Body of pancreas (tissue), 4 donors: Measurements from ENCODE around the gene AKAP13. TPM values are rescaled to one million over a fixed set of nuclear protein-coding genes. Genes with fewer than 3 reads are reported as not detected.
"Not testable (repeated sequence)": the region's sequence is repeated elsewhere in the genome, so short reads cannot be mapped to it uniquely, and the experiment has no call there.

Experiments
- ATAC-seq: fragments of 150-250 bp; one replicate; pipeline ENCODE4 v1.9.1; 2016
- DNase-seq, 4 donors: peaks; one replicate each; pipeline ENCODE4 v3.0.0-alpha.2; 2019
- H3K27ac ChIP-seq, 4 donors: fragments of 200-600 bp; sonication (generic); 1 replicate in 3 of 4; 2 replicates in 1 of 4; pipeline versions ENCODE4 v1.5.1 to v1.6.1; 2016 to 2019; ENCODE audit warnings: mild to moderate bottlenecking in 1 of 4, mixed read lengths in 1 of 4, moderate library complexity in 1 of 4
- H3K27me3 ChIP-seq, 2 donors: fragments of 200-600 bp; sonication (generic); one replicate each; pipeline ENCODE4 v1.6.0; 2016; ENCODE audit warnings: mild to moderate bottlenecking in 1 of 2
- H3K36me3 ChIP-seq, 2 donors: fragments of 200-600 bp; sonication (generic); replicated peaks in 1 of 2; 2 replicates each; pipeline ENCODE4 v1.5.1; 2016; ENCODE audit warnings: low read depth in 2 of 2; ENCODE audit not compliant: insufficient read depth in 1 of 2
- H3K4me1 ChIP-seq: fragments of 200-600 bp; sonication (generic); one replicate; pipeline ENCODE4 v1.6.0; 2016
- H3K4me3 ChIP-seq, 2 donors: fragments of 200-600 bp; sonication (generic); 1 replicate in 1 of 2; 2 replicates in 1 of 2; pipeline ENCODE4 v1.5.1; 2016 to 2019
- H3K9me3 ChIP-seq, 3 donors: fragments of 200-600 bp; sonication (generic); 1 replicate in 2 of 3; 2 replicates in 1 of 3; pipeline ENCODE4 v1.5.1; 2016
- CTCF ChIP-seq, 7 experiments: fragments of 450-650 bp in 4 of 7; fragments of 200-600 bp in 3 of 7; sonication (generic) in 3 of 7; IDR thresholded peaks; one replicate each; pipeline ENCODE4 v1.5.1; 2016 to 2019; ENCODE audit warnings: antibody characterized with exemption in 7 of 7
- POLR2A ChIP-seq, 3 donors: fragments of 450-650 bp; IDR thresholded peaks; one replicate each; pipeline ENCODE4 v1.6.1; 2016; ENCODE audit warnings: antibody characterized with exemption in 3 of 3, mild to moderate bottlenecking in 2 of 3
- WGBS, 2 donors: methylation state at CpG; one replicate each; pipeline ENCODE4 v1.1.5; 2017; 5-methylcytosine and 5-hydroxymethylcytosine counted together
- intact Hi-C: fragments of 100-400 bp; cut with DNase I; formaldehyde crosslinking; loops from one replicate; pipeline ENCODE4 v1.15.1; 2023
- total RNA-seq, 2 donors: library from RNA; depleted of rRNA; stranded (reverse); fragments of >200 nt; gene quantifications; one replicate each; pipeline ENCODE4 v1.1.0, GENCODE V29; 2016

Gene AKAP13
- total RNA-seq, 2 donors from 2014 or later = 102 to 160 TPM

DNA sequence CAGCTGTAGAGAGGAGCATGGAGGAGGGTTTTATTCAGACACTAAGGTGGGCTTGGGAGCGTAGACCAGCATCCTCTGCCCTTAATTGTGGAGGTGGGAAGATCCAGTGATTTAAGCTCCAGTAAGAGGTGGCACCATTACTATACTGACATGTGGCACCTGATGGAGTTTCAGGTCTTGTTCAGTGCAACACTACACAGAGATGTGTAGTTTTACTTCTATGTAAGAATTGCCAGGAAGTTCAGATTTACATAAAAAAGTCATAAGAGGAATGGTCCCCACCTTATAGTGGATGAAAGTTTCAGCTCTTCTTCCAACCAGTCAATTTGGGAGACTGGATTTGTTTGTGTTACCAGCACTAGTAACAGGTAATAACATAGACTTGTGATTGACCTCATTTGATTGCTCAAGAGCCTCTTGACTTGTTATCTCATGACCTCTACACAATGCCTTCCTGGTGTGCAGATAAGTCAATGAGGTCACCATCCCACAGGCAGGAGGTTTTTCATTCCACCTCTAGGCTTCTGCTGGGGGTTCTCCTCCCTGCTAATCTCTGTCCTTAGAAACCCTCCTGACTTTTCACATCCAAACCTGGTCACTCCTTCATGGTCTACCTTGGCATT is 33.8 kb upstream of the AKAP13 start:
- Histone ChIP-seq H3K27ac (peak overlapping the region in 2 of 4 donors; percentile 23 to 53), H3K4me1 (peaks cover 17% of the 10 kb centered on the region)
- DNase-seq (peak; percentile 18 to 55 (median 34)), ATAC-seq (peak; percentile 85)
- H3K36me3 ChIP-seq, intact Hi-C loops, H3K9me3 ChIP-seq, H3K4me3 ChIP-seq, H3K27me3 ChIP-seq: not testable (repeated sequence)
- 94 to 100% methylated on average over 1 of the region's 1 CpG for WGBS, 2 donors
- TF ChIP-seq CTCF (IDR thresholded peaks at IDR 0.05) = peak in 1 of 7 experiments; percentile 24

DNA sequence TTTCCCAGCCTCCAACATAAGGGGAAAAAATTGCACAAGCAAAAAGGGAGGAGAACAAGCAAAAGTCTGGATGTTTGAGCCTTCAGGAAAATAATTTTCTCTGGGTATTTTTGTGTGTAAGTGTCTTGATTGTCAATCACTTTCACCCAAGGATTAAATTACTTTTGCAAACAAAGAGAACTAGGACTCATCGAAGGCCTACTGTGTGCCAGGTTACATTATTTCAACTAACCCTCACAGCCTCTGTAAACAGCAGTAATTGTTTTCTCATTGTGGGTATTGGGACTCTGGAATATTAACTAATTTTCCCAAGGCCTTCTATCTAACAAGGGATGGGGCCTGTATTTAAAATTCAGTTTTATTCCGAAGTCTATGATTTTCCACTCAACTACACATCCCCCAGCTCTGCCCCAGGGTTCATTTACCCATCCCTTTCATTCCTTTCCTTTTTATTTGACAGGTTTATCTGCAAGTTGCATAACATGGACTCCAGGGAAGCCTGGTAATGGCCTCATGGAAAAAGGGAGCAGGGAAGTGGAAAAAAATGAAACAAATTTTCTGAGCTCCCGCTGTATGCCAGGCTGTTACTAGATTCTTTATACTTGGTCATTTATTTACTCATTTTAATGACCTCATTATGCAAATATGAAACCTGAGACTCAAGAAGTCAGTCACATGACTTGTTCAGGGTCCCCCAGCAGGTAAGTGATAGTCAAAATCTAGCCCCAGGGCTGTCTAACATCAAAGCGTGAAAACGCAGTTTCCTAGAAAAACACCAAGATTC is 32.9 kb upstream of the AKAP13 start:
- H3K36me3 ChIP-seq, intact Hi-C loops, DNase-seq, H3K27me3 ChIP-seq, H3K4me3 ChIP-seq, H3K9me3 ChIP-seq: not testable (repeated sequence)
- Histone ChIP-seq H3K27ac (peak overlapping the region in 2 of 4 donors; percentile 23 to 53), H3K4me1 (peaks cover 17% of the 10 kb centered on the region)
- WGBS, 2 donors = 79 to 85% methylated on average over 5 of the region's 5 CpGs
- peak; percentile 26 for ATAC-seq

DNA sequence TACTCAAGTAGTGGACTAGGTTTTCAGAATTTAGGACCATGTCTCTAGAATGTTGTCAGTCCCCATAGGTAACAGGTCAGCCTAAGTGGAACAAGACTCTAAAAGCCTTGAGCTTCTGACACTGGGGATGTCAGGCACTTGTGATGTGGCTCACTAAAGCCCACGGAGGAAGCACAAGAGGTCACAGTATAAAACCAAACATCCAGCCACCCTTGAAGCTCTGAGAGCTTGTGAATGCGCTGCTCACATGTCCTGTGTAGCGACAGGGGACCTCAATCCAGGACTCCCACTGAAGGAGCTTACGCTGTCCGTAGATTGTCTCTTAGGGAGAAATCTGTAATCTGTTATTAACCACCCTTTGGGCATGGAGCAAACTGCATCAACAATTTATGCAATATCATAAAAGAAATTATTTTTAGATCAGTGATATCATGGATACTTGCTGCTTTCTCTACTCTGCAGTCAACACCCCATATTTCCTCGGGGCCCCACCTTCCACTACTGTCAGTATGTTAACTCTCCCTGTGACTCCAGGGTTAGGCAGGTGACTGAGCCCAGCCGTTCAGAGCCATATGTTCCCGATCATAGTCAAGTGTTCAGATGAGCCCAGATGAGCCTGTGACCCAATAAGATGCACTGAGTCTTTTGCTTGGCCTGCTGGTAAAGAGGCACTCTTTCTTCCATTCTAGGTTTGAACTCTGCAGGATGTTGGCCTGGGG is 32.2 kb upstream of the AKAP13 start:
- ATAC-seq, H3K27me3 ChIP-seq, H3K9me3 ChIP-seq, H3K36me3 ChIP-seq, H3K4me3 ChIP-seq, DNase-seq, intact Hi-C loops: not testable (repeated sequence)
- H3K27ac ChIP-seq = peak overlapping the region in 2 of 4 donors; percentile 23 to 53
- peaks cover 17% of the 10 kb centered on the region for H3K4me1 ChIP-seq
- 94% methylated on average over 8 of the region's 8 CpGs for WGBS, 2 donors

DNA sequence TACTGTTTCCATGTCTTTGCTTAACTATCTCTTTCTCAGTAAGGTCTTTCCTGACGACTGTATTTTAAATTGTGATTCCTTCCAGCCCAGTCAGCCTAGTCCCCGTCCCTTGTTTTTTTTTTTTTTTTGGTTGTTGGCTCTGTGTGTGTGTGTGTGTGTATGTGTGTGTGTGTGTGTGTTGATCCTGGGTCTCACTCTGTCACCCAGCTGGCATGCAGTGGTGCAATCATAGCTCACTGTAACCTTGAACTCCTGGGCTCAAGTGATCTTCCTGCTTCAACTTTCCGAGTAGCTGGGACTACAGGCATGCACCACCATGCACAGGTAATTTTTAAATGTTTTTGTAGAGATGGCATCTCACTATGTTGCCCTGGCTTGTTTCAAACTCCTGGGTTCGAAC is 31.3 kb upstream of the AKAP13 start:
- H3K4me3 ChIP-seq, H3K36me3 ChIP-seq, intact Hi-C loops, H3K9me3 ChIP-seq, H3K27me3 ChIP-seq, H3K4me1 ChIP-seq: not testable (repeated sequence)
- 52 to 53% methylated on average over 4 of the region's 4 CpGs for WGBS, 2 donors
- ATAC-seq = peak; percentile 20
- peak overlapping the region in 1 of 4 donors; percentile 25 for H3K27ac ChIP-seq
- DNase-seq = peak; percentile 23 to 54 (median 40)

- 86 to 92% methylated on average over 3 of the region's 3 CpGs for WGBS, 2 donors
Observed at GRCh38 chr15:85350395-85350794, 30.0 kb upstream of the AKAP13 start.

GRCh38 chr15:85351501-85351900 is 28.9 kb upstream of the AKAP13 start:
- intact Hi-C loops, ATAC-seq: not testable (repeated sequence)
- WGBS, 2 donors = 81 to 86% methylated on average over 8 of the region's 8 CpGs

More at GRCh38 chr15:85350395-85350794, 30.0 kb upstream of the AKAP13 start:
- TF ChIP-seq POLR2A (IDR thresholded peaks at IDR 0.05) (no peak), CTCF (IDR thresholded peaks at IDR 0.05) (no peak)
- Histone ChIP-seq H3K36me3 (no peaks in the 10 kb centered on the region), H3K27me3 (no peaks in the 10 kb centered on the region), H3K4me3 (no peak overlapping the region), H3K27ac (no peak overlapping the region), H3K9me3 (no peaks in the 10 kb centered on the region), H3K4me1 (peaks cover 7% of the 10 kb centered on the region)
- intact Hi-C loops = no loop called here
- no peak for ATAC-seq
- DNase-seq = no peak

More at GRCh38 chr15:85351501-85351900, 28.9 kb upstream of the AKAP13 start:
- H3K4me3 ChIP-seq, H3K9me3 ChIP-seq, H3K27ac ChIP-seq, H3K36me3 ChIP-seq, DNase-seq, H3K4me1 ChIP-seq, H3K27me3 ChIP-seq: not testable (repeated sequence)
